ENCODE results near the gene ZNF865. TPM values are rescaled to one million over a fixed set of nuclear protein-coding genes. Genes with fewer than 3 reads are reported as not detected.
A peak's percentile ranks its signal among the peaks of the same experiment; 100 is the strongest.

Gene ZNF865
- total and polyA plus RNA-seq, 2 donors (not counting 3 experiments of a cell fraction or from before 2014, with no cell fraction given) = 4.0 to 10.1 TPM

- no peaks in the 10 kb centered on the region for H3K9me1 ChIP-seq (replicated peaks; ENCODE audit: control insufficient read depth, extremely low read depth, insufficient read depth, low read length)
- no peaks in the 10 kb centered on the region for H4K20me1 ChIP-seq (replicated peaks; ENCODE audit: control insufficient read depth, extremely low read depth, insufficient read depth, low read length)
- dilution Hi-C loops (cut with MboI; ENCODE audit: extremely low pct_ligation_motif_present, low sequenced_read_pairs) (no loop called here), intact Hi-C loops (cut with micrococcal nuclease) (loop anchor here (2.0 kb wide), 2 partner anchors 17 to 81 kb away; partner anchors contain the start of gene ZNF579)
- H3K27me3 ChIP-seq (ENCODE audit: control insufficient read depth in 2 of 2, insufficient read depth in 2 of 2, low read length in 2 of 2) = no peaks in the 10 kb centered on the region
- POLR2A ChIA-PET = interaction anchor here (0.6 to 1.8 kb wide), 2 partner anchors 26 to 341 kb away, joined by 7 to 8 read pairs; partner anchors contain the start of gene ZNF784
- H3K4me3 ChIP-seq (replicated peaks in 1 of 3; ENCODE audit: insufficient read depth in 1 of 3, low read depth in 1 of 3, low read length in 3 of 3) = no peak overlapping the region
- H3K9ac ChIP-seq (replicated peaks; ENCODE audit: extremely low read depth, insufficient read depth, low read length) = no peak overlapping the region
- FAIRE-seq = no peak
- CTCF ChIA-PET = interaction anchor here (1.3 kb wide), 1 partner anchor 42 kb away, joined by 4 read pairs; no protein-coding TSS in a partner anchor
- no peaks in the 10 kb centered on the region for H3K9me3 ChIP-seq (replicated peaks; ENCODE audit: control insufficient read depth, insufficient read depth, low read length)
- DNase-seq (ENCODE audit: low read depth, low spot score) = no peak
- BruUV-seq (replicated peaks) = no TSS peak
- TF ChIP-seq FOS (IDR thresholded peaks at IDR 0.05; ENCODE audit: borderline replicate concordance, insufficient read depth, low read length) = no peak
- no peak for TF ChIP-seq EZH2 (IDR thresholded peaks at IDR 0.05; ENCODE audit: borderline replicate concordance, low read depth, low read length, severe bottlenecking)
- TF ChIP-seq MAX (IDR thresholded peaks at IDR 0.05; ENCODE audit: insufficient read depth, insufficient read length) = no peak
- peaks cover 8% of the 10 kb centered on the region for H3K4me1 ChIP-seq (ENCODE audit: control insufficient read depth, extremely low read depth, insufficient read depth, low read length)
- no peak overlapping the region for H2AFZ ChIP-seq (ENCODE audit: low read depth, low read length)
- H3K27ac ChIP-seq (ENCODE audit: insufficient read depth, low read depth, low read length) = no peak overlapping the region
- peaks cover 3 to 14% of the 10 kb centered on the region in 2 experiments for H3K36me3 ChIP-seq (ENCODE audit: control insufficient read depth in 2 of 2, extremely low read depth in 1 of 2, insufficient read depth in 2 of 2, low read length in 2 of 2)
- H3K79me2 ChIP-seq (ENCODE audit: control insufficient read depth, insufficient read depth, low read length) = peaks cover 2% of the 10 kb centered on the region
- no peak overlapping the region for H3K4me2 ChIP-seq (ENCODE audit: insufficient read depth, low read length)
Observed at GRCh38 chr19:55598034-55598433, 7.4 kb upstream of the ZNF865 start.

DNA sequence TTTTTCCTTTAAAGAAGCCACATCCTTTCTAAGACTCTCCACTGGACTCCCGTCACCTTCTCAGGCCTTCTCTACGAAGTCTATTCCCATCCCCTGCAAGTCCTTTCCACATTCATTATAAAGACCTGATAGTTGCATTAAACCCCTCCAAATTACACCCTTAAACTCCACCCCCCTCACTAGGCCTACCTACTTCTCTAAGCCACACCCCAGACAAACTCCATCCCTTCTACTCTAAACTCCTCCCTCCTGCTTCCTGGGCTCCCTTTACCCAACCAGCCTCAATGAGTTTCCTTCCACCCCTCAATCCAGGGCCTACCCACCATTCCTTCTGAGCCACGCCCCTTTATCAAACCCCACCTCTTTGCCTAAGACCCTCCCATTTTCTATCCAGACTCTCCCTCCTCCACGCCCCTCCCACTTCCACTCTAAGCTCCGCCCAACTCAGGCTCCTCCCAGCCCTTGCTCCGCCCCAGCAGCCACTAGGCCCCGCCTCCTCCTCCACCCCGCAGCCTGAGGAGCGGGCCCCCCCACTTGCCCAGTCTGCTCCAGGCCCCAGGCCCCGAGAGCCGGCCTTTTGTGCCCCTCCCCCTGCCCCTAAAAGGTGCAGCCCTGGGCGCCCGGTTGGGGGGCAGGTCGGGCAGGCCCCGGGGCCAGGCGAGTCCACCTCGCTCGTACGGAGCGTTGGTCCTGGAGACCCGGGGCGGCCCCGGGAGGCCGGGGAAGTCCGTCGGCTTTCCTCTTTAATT is 6.6 kb upstream of the ZNF865 start:
- Histone ChIP-seq H3K36me3 (ENCODE audit: control insufficient read depth in 2 of 2, extremely low read depth in 1 of 2, insufficient read depth in 2 of 2, low read length in 2 of 2) (peaks cover 3 to 14% of the 10 kb centered on the region in 2 experiments), H3K27ac (ENCODE audit: insufficient read depth, low read depth, low read length) (peak overlapping the region; percentile 98), H3K9me1 (replicated peaks; ENCODE audit: control insufficient read depth, extremely low read depth, insufficient read depth, low read length) (no peaks in the 10 kb centered on the region), H3K4me2 (ENCODE audit: insufficient read depth, low read length) (no peak overlapping the region), H3K27me3 (ENCODE audit: control insufficient read depth in 2 of 2, insufficient read depth in 2 of 2, low read length in 2 of 2) (no peaks in the 10 kb centered on the region), H3K79me2 (ENCODE audit: control insufficient read depth, insufficient read depth, low read length) (peaks cover 2% of the 10 kb centered on the region), H3K4me3 (replicated peaks in 1 of 3; ENCODE audit: insufficient read depth in 1 of 3, low read depth in 1 of 3, low read length in 3 of 3) (peak overlapping the region; percentile 78 to 92 (median 89)), H3K4me1 (ENCODE audit: control insufficient read depth, extremely low read depth, insufficient read depth, low read length) (peaks cover 8% of the 10 kb centered on the region), H4K20me1 (replicated peaks; ENCODE audit: control insufficient read depth, extremely low read depth, insufficient read depth, low read length) (no peaks in the 10 kb centered on the region), H3K9ac (replicated peaks; ENCODE audit: extremely low read depth, insufficient read depth, low read length) (peak overlapping the region; percentile 97), H3K9me3 (replicated peaks; ENCODE audit: control insufficient read depth, insufficient read depth, low read length) (no peaks in the 10 kb centered on the region), H2AFZ (ENCODE audit: low read depth, low read length) (no peak overlapping the region)
- ChIA-PET CTCF (interaction anchor here (1.0 to 1.8 kb wide), 11 partner anchors 11 to 131 kb away, joined by 3 to 8 read pairs (median 4); partner anchors contain the start of gene U2AF2), POLR2A (interaction anchor here (0.6 to 2.2 kb wide), 10 partner anchors 10 to 191 kb away, joined by 3 to 8 read pairs (median 5); partner anchors contain the start of genes UBE2S and ZNF784)
- FAIRE-seq = peak; percentile 94
- DNase-seq (ENCODE audit: low read depth, low spot score) = peak; percentile 96
- TF ChIP-seq POLR2AphosphoS5 (IDR thresholded peaks at IDR 0.05; ENCODE audit: insufficient read depth, low read depth, low read length) (peak; percentile 73), GATA2 (IDR thresholded peaks at IDR 0.05; ENCODE audit: insufficient read depth, insufficient read length, low read depth, low read length) (no peak)
- dilution Hi-C loops (cut with MboI; ENCODE audit: extremely low pct_ligation_motif_present, low sequenced_read_pairs) = no loop called here
- intact Hi-C loops (cut with micrococcal nuclease) = loop anchor here (1.0 to 2.0 kb wide), 7 partner anchors 12 to 482 kb away; partner anchors contain the start of genes KMT5C, PPP1R12C, ZNF579 and ZNF784
- BruUV-seq (replicated peaks) = no TSS peak
